Measurements from ENCODE around the gene MAGI1.
A peak's percentile ranks its signal among the peaks of the same experiment; 100 is the strongest.

Gene MAGI1

GRCh38 chr3:65597226-65597951 lies 441.3 kb downstream of the MAGI1 start (continued):
- peak; percentile 85 for TF ChIP-seq ZNF70 (CRISPR knock-in tag; IDR thresholded peaks at IDR 0.05)
- TF ChIP-seq ZNF565 (CRISPR knock-in tag; conservative IDR thresholded peaks at IDR 0.05; ENCODE audit: low read depth) = no peak
- TF ChIP-seq ZNF8 (CRISPR knock-in tag; IDR thresholded peaks at IDR 0.05) = no peak
- no peak for TF ChIP-seq RARB (CRISPR knock-in tag; IDR thresholded peaks at IDR 0.05)

GRCh38 chr3:65596571-65597225 lies 442.0 kb downstream of the MAGI1 start:
- TF ChIP-seq ESRRG (CRISPR knock-in tag; IDR thresholded peaks at IDR 0.05) = no peak
- no peak for TF ChIP-seq ZFP3 (CRISPR knock-in tag; IDR thresholded peaks at IDR 0.05)
- no peak for TF ChIP-seq ZNF8 (CRISPR knock-in tag; IDR thresholded peaks at IDR 0.05)
- TF ChIP-seq ZC3H10 (CRISPR knock-in tag; IDR thresholded peaks at IDR 0.05) = no peak
- TF ChIP-seq ZFP30 (CRISPR knock-in tag; IDR thresholded peaks at IDR 0.05) = no peak
- TF ChIP-seq ZNF70 (CRISPR knock-in tag; IDR thresholded peaks at IDR 0.05) = no peak
- no peak for TF ChIP-seq PPARA (CRISPR knock-in tag; IDR thresholded peaks at IDR 0.05; ENCODE audit: borderline replicate concordance)
- no peak for TF ChIP-seq GLIS3 (CRISPR knock-in tag; IDR thresholded peaks at IDR 0.05)
- TF ChIP-seq CSDC2 (CRISPR knock-in tag; IDR thresholded peaks at IDR 0.05) = no peak
- TF ChIP-seq CSRNP3 (CRISPR knock-in tag; IDR thresholded peaks at IDR 0.05) = no peak
- no peak for TF ChIP-seq ARNTL (CRISPR knock-in tag; IDR thresholded peaks at IDR 0.05; ENCODE audit: borderline replicate concordance, low read depth)
- no peak for TF ChIP-seq OSR1 (CRISPR knock-in tag; IDR thresholded peaks at IDR 0.05)
- TF ChIP-seq CREB5 (CRISPR knock-in tag; IDR thresholded peaks at IDR 0.05; ENCODE audit: low read depth) = no peak
- TF ChIP-seq RARB (CRISPR knock-in tag; IDR thresholded peaks at IDR 0.05) = no peak
- TF ChIP-seq POU6F1 (CRISPR knock-in tag; IDR thresholded peaks at IDR 0.05; ENCODE audit: borderline replicate concordance, low read depth) = no peak

GRCh38 chr3:65596029-65596300 lies 442.8 kb downstream of the MAGI1 start:
- TF ChIP-seq CSDC2 (CRISPR knock-in tag; IDR thresholded peaks at IDR 0.05) (no peak), CREB5 (CRISPR knock-in tag; IDR thresholded peaks at IDR 0.05; ENCODE audit: low read depth) (no peak), SNAI2 (CRISPR knock-in tag; IDR thresholded peaks at IDR 0.05) (no peak), ZNF8 (CRISPR knock-in tag; IDR thresholded peaks at IDR 0.05) (no peak), ZFP30 (CRISPR knock-in tag; IDR thresholded peaks at IDR 0.05) (no peak), TCF4 (CRISPR knock-in tag; IDR thresholded peaks at IDR 0.05; ENCODE audit: borderline replicate concordance) (no peak), TSHZ2 (CRISPR knock-in tag; IDR thresholded peaks at IDR 0.05) (no peak), ZNF70 (CRISPR knock-in tag; IDR thresholded peaks at IDR 0.05) (no peak), TOX (CRISPR knock-in tag; IDR thresholded peaks at IDR 0.05; ENCODE audit: borderline replicate concordance) (no peak), ESRRG (CRISPR knock-in tag; IDR thresholded peaks at IDR 0.05) (no peak), BACH2 (CRISPR knock-in tag; IDR thresholded peaks at IDR 0.05; ENCODE audit: borderline replicate concordance) (no peak), ZFP3 (CRISPR knock-in tag; IDR thresholded peaks at IDR 0.05) (no peak), OSR1 (CRISPR knock-in tag; IDR thresholded peaks at IDR 0.05) (no peak), ZC3H10 (CRISPR knock-in tag; IDR thresholded peaks at IDR 0.05) (no peak), PPARA (CRISPR knock-in tag; IDR thresholded peaks at IDR 0.05; ENCODE audit: borderline replicate concordance) (no peak), PATZ1 (CRISPR knock-in tag; IDR thresholded peaks at IDR 0.05; ENCODE audit: borderline replicate concordance) (no peak), RARB (CRISPR knock-in tag; IDR thresholded peaks at IDR 0.05) (no peak), ARNTL (CRISPR knock-in tag; IDR thresholded peaks at IDR 0.05; ENCODE audit: borderline replicate concordance, low read depth) (no peak)
- no peak for ATAC-seq

More at GRCh38 chr3:65596571-65597225, 442.0 kb downstream of the MAGI1 start:
- peak; percentile 51 for ATAC-seq
